Nephron (organoid): ENCODE measurements around the gene UBE2J2.

ENCODE experiments used
- H3K27ac Mint-ChIP-seq, 3 experiments: 2 replicates each; pipeline ENCODE4 v1.8.0; 2020; ENCODE audit warnings: mixed read lengths in 3 of 3, mild to moderate bottlenecking in 2 of 3, moderate library complexity in 1 of 3
- H3K27me3 Mint-ChIP-seq: 2 replicates; pipeline ENCODE4 v1.8.0; 2021; ENCODE audit warnings: low read depth, mild to moderate bottlenecking, moderate library complexity, mixed read lengths
- H3K36me3 Mint-ChIP-seq: 2 replicates; pipeline ENCODE4 v1.8.0; 2020; ENCODE audit warnings: low read depth, mixed read lengths
- H3K4me1 Mint-ChIP-seq: 2 replicates; pipeline ENCODE4 v1.8.0; 2020; ENCODE audit warnings: mixed read lengths
- H3K4me3 Mint-ChIP-seq, 3 experiments: 2 replicates each; pipeline ENCODE4 v1.8.0; 2020; ENCODE audit warnings: mild to moderate bottlenecking in 3 of 3, mixed read lengths in 3 of 3, moderate library complexity in 2 of 3
- H3K9me3 Mint-ChIP-seq: 2 replicates; pipeline ENCODE4 v1.8.0; 2020; ENCODE audit warnings: mixed read lengths
- CTCF ChIP-seq, 3 experiments: fragments of 200-600 bp; sonication (generic); IDR thresholded peaks; one replicate each; pipeline ENCODE4 v1.5.0; 2021; ENCODE audit warnings: antibody characterized with exemption in 3 of 3; ENCODE audit not compliant: unreplicated experiment in 3 of 3

The UBE2J2 gene

DNA sequence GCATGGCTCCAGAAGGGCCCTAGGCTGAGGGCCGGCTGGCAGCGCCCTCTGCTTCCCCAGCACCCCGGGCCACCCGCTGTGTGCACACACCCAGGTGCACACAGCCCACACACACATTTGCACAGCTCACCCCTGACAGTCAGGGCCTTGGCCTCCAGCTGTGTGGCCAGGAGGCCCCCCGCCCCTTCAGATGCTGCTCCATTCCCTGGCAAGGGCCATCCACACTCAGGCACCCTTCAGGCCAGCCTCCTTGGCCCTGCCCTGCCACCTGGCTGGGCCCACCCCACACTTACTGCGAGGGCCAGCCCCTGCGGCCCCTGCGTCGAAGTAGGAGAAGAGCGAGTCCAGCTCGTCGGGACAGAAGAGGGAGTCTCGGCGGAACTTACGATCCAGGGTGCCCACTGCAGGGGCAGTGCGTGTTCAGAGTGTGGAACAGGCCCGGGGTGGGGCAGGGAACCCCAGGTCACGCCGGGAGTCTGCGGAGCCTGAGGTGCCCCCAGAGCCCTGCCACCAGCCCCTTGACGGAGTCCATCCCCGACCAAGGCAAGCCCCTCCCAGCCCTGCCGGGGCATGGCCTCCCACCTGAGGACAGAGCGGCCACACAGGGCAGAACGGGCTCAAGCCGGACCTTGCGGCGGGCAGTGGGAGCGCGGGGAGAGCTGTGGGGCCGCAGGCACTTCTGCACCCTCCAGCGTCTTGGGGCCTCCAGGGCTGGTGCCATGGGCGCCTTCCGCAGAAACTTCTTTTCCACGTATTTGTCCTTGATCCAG, 21.7 kb upstream of the UBE2J2 start:
- no peak overlapping the region for H3K27ac Mint-ChIP-seq
- no peak for TF ChIP-seq CTCF (IDR thresholded peaks at IDR 0.05; ENCODE audit: unreplicated experiment in 3 of 3)
- H3K4me1 Mint-ChIP-seq = no peaks in the 10 kb centered on the region
- H3K4me3 Mint-ChIP-seq = no peak overlapping the region
- no peaks in the 10 kb centered on the region for H3K27me3 Mint-ChIP-seq
- no peaks in the 10 kb centered on the region for H3K36me3 Mint-ChIP-seq
- H3K9me3 Mint-ChIP-seq = no peaks in the 10 kb centered on the region

DNA sequence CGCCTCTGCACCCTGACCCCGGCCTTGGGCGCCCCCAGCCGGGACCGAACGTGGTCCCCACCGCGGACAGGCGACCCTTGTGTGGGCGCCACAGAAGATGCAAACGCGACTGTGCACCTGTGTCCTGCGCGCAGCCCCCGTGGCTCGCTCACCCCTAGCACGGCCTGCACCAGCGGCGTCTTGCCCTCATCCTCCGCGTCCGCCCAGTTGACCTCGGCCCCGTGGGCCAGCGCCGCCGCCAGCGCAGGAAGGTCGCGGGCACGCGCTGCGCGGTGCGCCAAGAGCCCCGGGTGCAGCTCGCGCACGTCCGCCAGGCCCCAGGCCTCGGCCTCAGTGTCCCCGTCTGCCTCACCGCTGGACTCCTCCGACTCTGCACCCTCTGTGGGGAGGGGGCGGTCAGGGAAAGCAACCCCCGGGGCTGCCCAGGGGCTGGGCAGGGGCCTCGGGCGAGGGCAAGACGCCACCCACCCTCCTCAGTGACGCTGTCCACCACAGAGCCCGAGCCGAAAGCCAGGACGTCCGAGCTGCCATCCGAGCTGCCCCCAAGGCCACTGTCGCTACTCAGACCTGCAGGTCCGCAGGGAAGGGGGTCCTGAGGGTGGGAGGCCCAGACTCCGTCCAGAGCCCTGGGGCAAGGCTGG, 20.7 kb upstream of the UBE2J2 start:
- TF ChIP-seq CTCF (IDR thresholded peaks at IDR 0.05; ENCODE audit: unreplicated experiment in 3 of 3) = no peak
- Mint-ChIP-seq H3K4me3 (no peak overlapping the region), H3K4me1 (no peaks in the 10 kb centered on the region), H3K36me3 (no peaks in the 10 kb centered on the region), H3K27me3 (no peaks in the 10 kb centered on the region), H3K27ac (no peak overlapping the region), H3K9me3 (no peaks in the 10 kb centered on the region)

GRCh38 chr1:1293263-1294249, 19.9 kb upstream of the UBE2J2 start:
- Mint-ChIP-seq H3K9me3 (no peaks in the 10 kb centered on the region), H3K4me3 (no peak overlapping the region), H3K27ac (no peak overlapping the region), H3K27me3 (no peaks in the 10 kb centered on the region), H3K4me1 (no peaks in the 10 kb centered on the region), H3K36me3 (no peaks in the 10 kb centered on the region)
- TF ChIP-seq CTCF (IDR thresholded peaks at IDR 0.05; ENCODE audit: unreplicated experiment in 3 of 3) = no peak

- Mint-ChIP-seq H3K9me3 (no peaks in the 10 kb centered on the region), H3K27me3 (no peaks in the 10 kb centered on the region), H3K4me3 (no peak overlapping the region), H3K27ac (no peak overlapping the region), H3K36me3 (no peaks in the 10 kb centered on the region), H3K4me1 (no peaks in the 10 kb centered on the region)
- no peak for TF ChIP-seq CTCF (IDR thresholded peaks at IDR 0.05; ENCODE audit: unreplicated experiment in 3 of 3)
Observed at GRCh38 chr1:1292851-1293250, 19.2 kb upstream of the UBE2J2 start.

GRCh38 chr1:1292442-1292779, 18.8 kb upstream of the UBE2J2 start:
- Mint-ChIP-seq H3K27ac (no peak overlapping the region), H3K9me3 (no peaks in the 10 kb centered on the region), H3K4me1 (no peaks in the 10 kb centered on the region), H3K4me3 (no peak overlapping the region), H3K36me3 (no peaks in the 10 kb centered on the region), H3K27me3 (no peaks in the 10 kb centered on the region)
- no peak for TF ChIP-seq CTCF (IDR thresholded peaks at IDR 0.05; ENCODE audit: unreplicated experiment in 3 of 3)
